Calu3 (cell line): ENCODE results near the gene EYS. TPM values are rescaled to one million over a fixed set of nuclear protein-coding genes. Genes with fewer than 3 reads are reported as not detected.

Source experiments
- BruUV-seq: library from RNA; stranded (reverse); fragments of 400-500 nt; replicated peaks from 2 replicates; lab custom pipeline; 2021; lab: Mats Ljungman, UMichigan
- CTCF ChIA-PET: fragments of 300-600 bp; sonication (Branson Sonifier 250); formaldehyde crosslinking; loops from one replicate; lab custom pipeline; 2022; ENCODE audit warnings: antibody characterized with exemption; lab: Charles Lee
- DNase-seq: peaks from one replicate; pipeline ENCODE4 v3.0.0; 2022
- H3K27ac Mint-ChIP-seq: one replicate; pipeline ENCODE4 v1.8.0; 2022; ENCODE audit warnings: mixed read lengths; ENCODE audit not compliant: unreplicated experiment
- H3K27me3 Mint-ChIP-seq: one replicate; pipeline ENCODE4 v1.8.0; 2022; ENCODE audit warnings: mixed read lengths; ENCODE audit not compliant: unreplicated experiment
- H3K36me3 Mint-ChIP-seq: one replicate; pipeline ENCODE4 v1.8.0; 2022; ENCODE audit warnings: mild to moderate bottlenecking, moderate library complexity, mixed read lengths; ENCODE audit not compliant: insufficient read depth, unreplicated experiment
- H3K4me1 Mint-ChIP-seq: one replicate; pipeline ENCODE4 v1.8.0; 2022; ENCODE audit warnings: mild to moderate bottlenecking, low read depth, mixed read lengths; ENCODE audit not compliant: unreplicated experiment
- H3K4me3 Mint-ChIP-seq: one replicate; pipeline ENCODE4 v1.8.0; 2022; ENCODE audit warnings: mild to moderate bottlenecking, low read depth, moderate library complexity, mixed read lengths; ENCODE audit not compliant: unreplicated experiment
- H3K9me3 Mint-ChIP-seq: one replicate; pipeline ENCODE4 v1.8.0; 2022; ENCODE audit warnings: low read depth, mixed read lengths; ENCODE audit not compliant: unreplicated experiment
- intact Hi-C: fragments of 100-400 bp; cut with micrococcal nuclease; formaldehyde crosslinking; loops from one replicate; pipeline ENCODE4 v1.10.0; 2022; ENCODE audit not compliant: unreplicated experiment
- total RNA-seq: library from RNA; stranded (reverse); gene quantifications from 2 replicates; pipeline ENCODE4 v1.2.3, GENCODE V29; 2022
- TF ChIP-seq, protein P1 (sequence below): fragments of 200-600 bp; IDR thresholded peaks from one replicate; pipeline ENCODE4 v1.8.0; 2022; ENCODE audit warnings: antibody characterized with exemption; ENCODE audit not compliant: unreplicated experiment

EYS gene
- total RNA-seq, 1 experiment from 2014 or later, result not detected

- intact Hi-C loops, result no loop called here
- no peak for DNase-seq
- TF ChIP-seq, protein P1, sequence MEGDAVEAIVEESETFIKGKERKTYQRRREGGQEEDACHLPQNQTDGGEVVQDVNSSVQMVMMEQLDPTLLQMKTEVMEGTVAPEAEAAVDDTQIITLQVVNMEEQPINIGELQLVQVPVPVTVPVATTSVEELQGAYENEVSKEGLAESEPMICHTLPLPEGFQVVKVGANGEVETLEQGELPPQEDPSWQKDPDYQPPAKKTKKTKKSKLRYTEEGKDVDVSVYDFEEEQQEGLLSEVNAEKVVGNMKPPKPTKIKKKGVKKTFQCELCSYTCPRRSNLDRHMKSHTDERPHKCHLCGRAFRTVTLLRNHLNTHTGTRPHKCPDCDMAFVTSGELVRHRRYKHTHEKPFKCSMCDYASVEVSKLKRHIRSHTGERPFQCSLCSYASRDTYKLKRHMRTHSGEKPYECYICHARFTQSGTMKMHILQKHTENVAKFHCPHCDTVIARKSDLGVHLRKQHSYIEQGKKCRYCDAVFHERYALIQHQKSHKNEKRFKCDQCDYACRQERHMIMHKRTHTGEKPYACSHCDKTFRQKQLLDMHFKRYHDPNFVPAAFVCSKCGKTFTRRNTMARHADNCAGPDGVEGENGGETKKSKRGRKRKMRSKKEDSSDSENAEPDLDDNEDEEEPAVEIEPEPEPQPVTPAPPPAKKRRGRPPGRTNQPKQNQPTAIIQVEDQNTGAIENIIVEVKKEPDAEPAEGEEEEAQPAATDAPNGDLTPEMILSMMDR, result no peak
- CTCF ChIA-PET, result no interaction called here
- H3K27ac Mint-ChIP-seq, result no peak overlapping the region
- no peaks in the 10 kb centered on the region for H3K4me1 Mint-ChIP-seq
- H3K27me3 Mint-ChIP-seq, result no peaks in the 10 kb centered on the region
- no TSS peak for BruUV-seq
- H3K4me3 Mint-ChIP-seq, result no peak overlapping the region
- H3K36me3 Mint-ChIP-seq, result no peaks in the 10 kb centered on the region
- no peaks in the 10 kb centered on the region for H3K9me3 Mint-ChIP-seq
Observed at GRCh38 chr6:64270083-64270482, 1436.9 kb downstream of the EYS start.

DNA sequence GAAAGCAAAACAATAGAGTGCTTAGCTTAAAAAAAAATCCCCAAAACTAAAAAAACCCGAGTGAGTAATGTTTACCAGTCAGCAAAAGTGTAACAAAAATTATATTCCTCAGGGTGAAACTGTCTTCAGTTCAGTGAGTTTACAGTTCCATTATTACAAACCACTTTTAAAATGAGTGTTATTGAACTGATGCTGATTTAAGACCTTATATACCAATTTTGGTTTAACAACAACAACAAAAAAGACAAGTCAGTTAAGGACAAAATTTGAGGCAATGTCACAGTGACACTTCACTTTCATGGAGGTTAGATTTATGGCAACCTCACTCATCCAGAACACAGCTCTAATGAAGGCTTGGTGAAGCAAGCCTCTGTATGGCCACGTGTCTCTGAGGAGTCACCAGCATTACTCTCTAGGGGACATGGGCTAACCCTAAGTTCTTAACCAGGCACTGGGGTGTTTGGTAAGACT is 1440.6 kb downstream of the EYS start:
- BruUV-seq, result no TSS peak
- no peaks in the 10 kb centered on the region for H3K4me1 Mint-ChIP-seq
- intact Hi-C loops, result no loop called here
- H3K27me3 Mint-ChIP-seq, result no peaks in the 10 kb centered on the region
- CTCF ChIA-PET, result no interaction called here
- H3K9me3 Mint-ChIP-seq, result peaks cover 2% of the 10 kb centered on the region
- no peaks in the 10 kb centered on the region for H3K36me3 Mint-ChIP-seq
- H3K27ac Mint-ChIP-seq, result no peak overlapping the region
- TF ChIP-seq, protein P1, result no peak
- no peak for DNase-seq
- no peak overlapping the region for H3K4me3 Mint-ChIP-seq

DNA sequence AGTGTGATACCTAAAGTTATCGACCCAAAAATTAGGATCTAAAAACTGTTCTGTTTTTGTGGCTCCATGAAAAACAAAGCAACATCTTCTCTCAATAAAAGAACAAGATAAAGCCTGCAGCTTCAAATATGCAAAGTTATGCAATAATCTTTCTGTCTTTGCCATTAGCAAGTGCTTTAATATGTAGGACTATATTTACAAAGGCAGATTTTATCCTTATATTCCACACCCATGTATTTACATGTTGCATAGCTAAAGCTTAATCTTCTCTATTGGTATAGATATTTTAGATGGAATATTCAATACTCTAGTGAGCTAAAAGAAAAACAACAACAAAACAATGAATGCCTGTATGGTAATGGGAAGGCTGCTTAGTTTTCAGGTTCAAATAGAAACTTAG is 1443.2 kb downstream of the EYS start:
- intact Hi-C loops, result no loop called here
- H3K4me1 Mint-ChIP-seq, result peaks cover 11% of the 10 kb centered on the region
- DNase-seq, result no peak
- H3K27ac Mint-ChIP-seq, result no peak overlapping the region
- TF ChIP-seq, protein P1, result no peak
- H3K4me3 Mint-ChIP-seq, result no peak overlapping the region
- H3K9me3 Mint-ChIP-seq, result peaks cover 2% of the 10 kb centered on the region
- BruUV-seq, result no TSS peak
- CTCF ChIA-PET, result no interaction called here
- no peaks in the 10 kb centered on the region for H3K36me3 Mint-ChIP-seq
- no peaks in the 10 kb centered on the region for H3K27me3 Mint-ChIP-seq

DNA sequence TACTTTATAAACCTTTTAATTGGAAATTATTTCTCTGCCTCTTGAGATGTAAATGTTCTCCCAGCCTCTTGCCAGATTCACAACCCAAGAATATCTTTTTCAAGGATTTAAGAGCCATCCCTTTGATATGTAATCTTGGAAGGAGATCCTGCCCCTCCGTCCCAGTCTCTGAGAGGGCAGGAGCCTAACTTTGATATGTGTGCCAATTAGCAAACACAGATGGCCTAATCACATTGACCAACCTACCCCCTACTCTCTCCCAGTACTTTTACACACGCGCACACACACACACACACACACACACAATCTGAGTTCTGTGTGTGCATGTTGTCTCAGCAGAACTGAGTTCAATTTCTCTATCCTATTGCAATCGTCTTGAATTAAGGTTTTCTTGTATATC is 1447.7 kb downstream of the EYS start:
- no TSS peak for BruUV-seq
- Mint-ChIP-seq H3K36me3 (no peaks in the 10 kb centered on the region), H3K9me3 (no peaks in the 10 kb centered on the region), H3K27ac (no peak overlapping the region), H3K27me3 (no peaks in the 10 kb centered on the region), H3K4me3 (no peak overlapping the region), H3K4me1 (peaks cover 23% of the 10 kb centered on the region)
- intact Hi-C loops, result no loop called here
- no peak for DNase-seq
- TF ChIP-seq, protein P1, result no peak
- CTCF ChIA-PET, result no interaction called here
